Measurements from ENCODE around the gene ZNF414.

Gene ZNF414

GRCh38 chr19:8490873-8491272 is 23.1 kb downstream of the ZNF414 start:
- TF ChIP-seq POLR2A (IDR thresholded peaks at IDR 0.05; ENCODE audit: low read depth, low read length): no peak
- FAIRE-seq (no peak), DNase-seq (ENCODE audit: insufficient read length, low spot score) (no peak)

GRCh38 chr19:8490395-8490760 is 23.6 kb downstream of the ZNF414 start:
- no peak for FAIRE-seq
- no peak for DNase-seq (ENCODE audit: insufficient read length, low spot score)
- TF ChIP-seq POLR2A (IDR thresholded peaks at IDR 0.05; ENCODE audit: low read depth, low read length): no peak

GRCh38 chr19:8489561-8490394 is 24.2 kb downstream of the ZNF414 start:
- FAIRE-seq (no peak), DNase-seq (ENCODE audit: insufficient read length, low spot score) (no peak)
- no peak for TF ChIP-seq POLR2A (IDR thresholded peaks at IDR 0.05; ENCODE audit: low read depth, low read length)

- no peak for TF ChIP-seq POLR2A (IDR thresholded peaks at IDR 0.05; ENCODE audit: low read depth, low read length)
- FAIRE-seq (no peak), DNase-seq (ENCODE audit: insufficient read length, low spot score) (no peak)
These were observed 25.6 kb downstream of the ZNF414 start for GRCh38 chr19:8488365-8488764.

- FAIRE-seq (no peak), DNase-seq (ENCODE audit: insufficient read length, low spot score) (no peak)
- no peak for TF ChIP-seq POLR2A (IDR thresholded peaks at IDR 0.05; ENCODE audit: low read depth, low read length)
These were observed 26.7 kb downstream of the ZNF414 start for GRCh38 chr19:8487137-8487851.

GRCh38 chr19:8486661-8487136 is 27.3 kb downstream of the ZNF414 start:
- DNase-seq (ENCODE audit: insufficient read length, low spot score) (no peak), FAIRE-seq (no peak)
- no peak for TF ChIP-seq POLR2A (IDR thresholded peaks at IDR 0.05; ENCODE audit: low read depth, low read length)

GRCh38 chr19:8485561-8486371 is 28.2 kb downstream of the ZNF414 start:
- no peak for TF ChIP-seq POLR2A (IDR thresholded peaks at IDR 0.05; ENCODE audit: low read depth, low read length)
- no peak for DNase-seq (ENCODE audit: insufficient read length, low spot score)
- no peak for FAIRE-seq

- FAIRE-seq (no peak), DNase-seq (ENCODE audit: insufficient read length, low spot score) (no peak)
- no peak for TF ChIP-seq POLR2A (IDR thresholded peaks at IDR 0.05; ENCODE audit: low read depth, low read length)
These were observed 29.6 kb downstream of the ZNF414 start for GRCh38 chr19:8484331-8484894.

GRCh38 chr19:8483165-8483564 is 30.8 kb downstream of the ZNF414 start:
- TF ChIP-seq POLR2A (IDR thresholded peaks at IDR 0.05; ENCODE audit: low read depth, low read length): no peak
- no peak for FAIRE-seq
- DNase-seq (ENCODE audit: insufficient read length, low spot score): no peak

GRCh38 chr19:8482696-8483095 is 31.3 kb downstream of the ZNF414 start:
- FAIRE-seq (no peak), DNase-seq (ENCODE audit: insufficient read length, low spot score) (no peak)
- no peak for TF ChIP-seq POLR2A (IDR thresholded peaks at IDR 0.05; ENCODE audit: low read depth, low read length)

GRCh38 chr19:8481616-8482015 is 32.4 kb downstream of the ZNF414 start:
- TF ChIP-seq POLR2A (IDR thresholded peaks at IDR 0.05; ENCODE audit: low read depth, low read length): no peak
- FAIRE-seq: no peak
- no peak for DNase-seq (ENCODE audit: insufficient read length, low spot score)

- FAIRE-seq (no peak), DNase-seq (ENCODE audit: insufficient read length, low spot score) (no peak)
- no peak for TF ChIP-seq POLR2A (IDR thresholded peaks at IDR 0.05; ENCODE audit: low read depth, low read length)
These were observed 32.8 kb downstream of the ZNF414 start for GRCh38 chr19:8481201-8481600.

- no peak for TF ChIP-seq POLR2A (IDR thresholded peaks at IDR 0.05; ENCODE audit: low read depth, low read length)
- FAIRE-seq (no peak), DNase-seq (ENCODE audit: insufficient read length, low spot score) (no peak)
These were observed 35.4 kb downstream of the ZNF414 start for GRCh38 chr19:8478598-8478997.

GRCh38 chr19:8477889-8478288 is 36.1 kb downstream of the ZNF414 start:
- DNase-seq (ENCODE audit: insufficient read length, low spot score) (no peak), FAIRE-seq (no peak)
- TF ChIP-seq POLR2A (IDR thresholded peaks at IDR 0.05; ENCODE audit: low read depth, low read length): no peak

All from H54 (cell line).